Progenitor cell of endocrine pancreas (in vitro differentiated cells): ENCODE measurements around the gene METRNL. TPM values are rescaled to one million over a fixed set of nuclear protein-coding genes. Genes with fewer than 3 reads are reported as not detected.
A peak's percentile ranks its signal among the peaks of the same experiment; 100 is the strongest.

Experiments used
- DNase-seq: peaks from one replicate; pipeline ENCODE4 v3.0.0; 2021; ENCODE audit warnings: low spot score; ENCODE audit not compliant: unreplicated experiment
- H3K27ac Mint-ChIP-seq: 2 replicates; pipeline ENCODE4 v1.8.0; 2021; ENCODE audit warnings: mild to moderate bottlenecking, moderate library complexity, mixed read lengths
- H3K27me3 Mint-ChIP-seq: 2 replicates; pipeline ENCODE4 v1.8.0; 2021; ENCODE audit warnings: mixed read lengths
- H3K36me3 Mint-ChIP-seq: 2 replicates; pipeline ENCODE4 v1.8.0; 2022; ENCODE audit warnings: mixed read lengths; ENCODE audit not compliant: insufficient read depth
- H3K4me1 Mint-ChIP-seq: 2 replicates; pipeline ENCODE4 v1.8.0; 2021; ENCODE audit warnings: low read depth, mixed read lengths
- H3K4me3 Mint-ChIP-seq: 2 replicates; pipeline ENCODE4 v1.8.0; 2021; ENCODE audit warnings: low read depth, mild to moderate bottlenecking, moderate library complexity, mixed read lengths
- H3K9me3 Mint-ChIP-seq: 2 replicates; pipeline ENCODE4 v1.8.0; 2021; ENCODE audit warnings: low read depth, mixed read lengths
- CTCF ChIP-seq: fragments of 200-600 bp; sonication (generic); IDR thresholded peaks from one replicate; pipeline ENCODE4 v1.5.0; 2021; ENCODE audit warnings: antibody characterized with exemption, mild to moderate bottlenecking; ENCODE audit not compliant: unreplicated experiment
- total RNA-seq: library from RNA; stranded (reverse); gene quantifications from 2 replicates; pipeline ENCODE4 v1.2.1, GENCODE V29; 2021

The METRNL gene
- total RNA-seq, 1 donor from 2014 or later = 54.6 TPM

GRCh38 chr17:83062011-83062817 is 17.2 kb upstream of the METRNL start:
- Mint-ChIP-seq H3K27me3 (peaks cover 7% of the 10 kb centered on the region), H3K27ac (no peak overlapping the region), H3K9me3 (no peaks in the 10 kb centered on the region), H3K4me1 (no peaks in the 10 kb centered on the region), H3K4me3 (no peak overlapping the region), H3K36me3 (no peaks in the 10 kb centered on the region)
- DNase-seq = peak; percentile 9
- TF ChIP-seq CTCF = no peak

- Mint-ChIP-seq H3K4me3 (no peak overlapping the region), H3K4me1 (no peaks in the 10 kb centered on the region), H3K27ac (no peak overlapping the region), H3K36me3 (no peaks in the 10 kb centered on the region), H3K9me3 (no peaks in the 10 kb centered on the region), H3K27me3 (peaks cover 11% of the 10 kb centered on the region)
- no peak for TF ChIP-seq CTCF
- peak; percentile 8 for DNase-seq
Measured at GRCh38 chr17:83062818-83063671, 16.4 kb upstream of the METRNL start.

DNA sequence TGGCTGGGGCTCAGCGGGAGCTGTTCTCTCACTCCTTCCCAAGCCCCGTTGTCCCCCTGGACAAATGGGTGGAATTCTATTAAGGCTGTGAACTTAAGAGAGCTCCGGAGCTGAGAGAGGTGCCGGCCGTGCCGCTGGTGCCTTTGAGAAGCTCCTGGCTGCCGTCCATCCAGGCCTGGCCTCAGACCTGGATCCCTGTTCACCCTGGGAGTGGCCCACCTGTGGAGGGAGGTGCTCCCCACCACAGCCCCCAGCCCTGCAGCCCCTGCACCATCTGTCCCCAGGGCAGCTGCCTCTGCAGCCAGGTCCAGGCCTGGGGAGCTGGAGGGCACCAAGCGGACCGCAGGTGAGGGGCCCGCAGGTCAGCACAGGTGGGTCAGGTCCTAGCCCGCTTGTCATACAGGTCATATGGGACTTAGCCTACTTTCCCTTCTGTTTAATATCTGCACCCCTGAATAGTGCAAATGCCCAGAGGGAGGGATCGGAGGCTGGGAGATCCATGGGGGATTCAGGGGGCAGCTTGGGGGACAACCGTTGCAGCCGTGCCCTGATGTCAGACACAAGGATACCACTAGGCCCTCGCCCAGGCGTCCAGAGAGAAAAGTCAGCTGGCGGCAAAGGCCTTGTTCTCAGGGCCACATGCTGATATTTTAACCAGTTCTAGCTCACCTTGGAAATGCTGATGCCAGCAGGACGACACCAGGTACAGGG is 15.2 kb upstream of the METRNL start:
- no peak overlapping the region for H3K4me3 Mint-ChIP-seq
- TF ChIP-seq CTCF = no peak
- peaks cover 7% of the 10 kb centered on the region for H3K27me3 Mint-ChIP-seq
- H3K36me3 Mint-ChIP-seq = no peaks in the 10 kb centered on the region
- H3K27ac Mint-ChIP-seq = no peak overlapping the region
- H3K9me3 Mint-ChIP-seq = no peaks in the 10 kb centered on the region
- DNase-seq = peak; percentile 8
- H3K4me1 Mint-ChIP-seq = no peaks in the 10 kb centered on the region

- Mint-ChIP-seq H3K27ac (no peak overlapping the region), H3K4me3 (no peak overlapping the region), H3K4me1 (no peaks in the 10 kb centered on the region), H3K27me3 (peaks cover 11% of the 10 kb centered on the region), H3K36me3 (no peaks in the 10 kb centered on the region), H3K9me3 (no peaks in the 10 kb centered on the region)
- peak; percentile 8 for DNase-seq
- TF ChIP-seq CTCF = no peak
Measured at GRCh38 chr17:83064732-83065659, 14.4 kb upstream of the METRNL start.
